Fibroblast of the aortic adventitia (primary cell): ENCODE measurements around the gene ZNF80. TPM values are rescaled to one million over a fixed set of nuclear protein-coding genes. Genes with fewer than 3 reads are reported as not detected.

Experiments used
- DNase-seq: peaks from one replicate; pipeline ENCODE4 v3.0.0-alpha.2; 2010; ENCODE audit warnings: low read depth
- H3K4me3 ChIP-seq: 2 replicates; pipeline ENCODE4 v1.5.1; 2011; ENCODE audit warnings: low read depth, mild to moderate bottlenecking, control low read depth, low read length, moderate library complexity
- total RNA-seq: library from RNA; depleted of rRNA; stranded (reverse); fragments of >200 nt; gene quantifications from 2 replicates; pipeline ENCODE4 v1.2.3, GENCODE V29; 2012; ENCODE audit warnings: low replicate concordance
- TF ChIP-seq, protein P1 (sequence below): IDR thresholded peaks from 2 replicates; pipeline ENCODE4 v1.5.1; 2011; ENCODE audit warnings: mild to moderate bottlenecking, low read length, control low read depth, inconsistent platforms; ENCODE audit not compliant: insufficient read depth

The ZNF80 gene
- total RNA-seq, 1 donor, result not detected

DNA sequence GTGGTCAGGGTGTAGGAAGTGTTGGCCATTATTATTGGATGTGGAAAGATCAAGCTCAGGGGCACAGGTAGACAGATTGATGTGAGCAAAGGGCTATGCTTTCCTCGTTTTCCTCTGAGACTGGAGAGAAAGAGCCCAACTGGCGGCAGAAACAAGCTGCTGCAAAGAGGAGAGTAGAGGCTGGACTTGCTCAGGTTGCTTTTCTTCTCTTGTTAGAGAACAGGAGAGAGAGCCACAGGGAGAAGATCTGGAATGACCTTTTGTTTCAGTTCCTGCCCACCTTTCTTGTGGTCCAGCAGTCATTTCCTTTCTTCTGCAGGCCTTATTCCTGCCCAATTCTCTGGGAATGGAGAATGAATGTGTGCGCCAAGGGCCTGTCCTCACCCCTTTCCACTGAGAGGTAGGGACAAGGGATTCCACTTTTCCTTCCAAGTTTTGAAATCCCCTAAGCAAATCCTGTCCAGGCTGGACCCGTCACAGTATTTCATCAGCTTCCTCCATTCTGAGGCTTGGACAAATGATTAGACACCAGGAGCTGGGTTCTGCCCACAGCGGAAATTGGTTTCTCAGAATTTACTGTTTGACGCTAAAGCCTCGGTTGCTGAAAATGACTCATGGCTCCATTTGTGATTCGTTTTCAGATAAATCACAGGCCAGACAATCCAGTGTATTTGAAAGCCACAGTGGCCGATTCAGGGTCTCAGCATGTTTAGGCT, 16.1 kb downstream of the ZNF80 start:
- peak; percentile 63 for DNase-seq
- TF ChIP-seq, protein P1, sequence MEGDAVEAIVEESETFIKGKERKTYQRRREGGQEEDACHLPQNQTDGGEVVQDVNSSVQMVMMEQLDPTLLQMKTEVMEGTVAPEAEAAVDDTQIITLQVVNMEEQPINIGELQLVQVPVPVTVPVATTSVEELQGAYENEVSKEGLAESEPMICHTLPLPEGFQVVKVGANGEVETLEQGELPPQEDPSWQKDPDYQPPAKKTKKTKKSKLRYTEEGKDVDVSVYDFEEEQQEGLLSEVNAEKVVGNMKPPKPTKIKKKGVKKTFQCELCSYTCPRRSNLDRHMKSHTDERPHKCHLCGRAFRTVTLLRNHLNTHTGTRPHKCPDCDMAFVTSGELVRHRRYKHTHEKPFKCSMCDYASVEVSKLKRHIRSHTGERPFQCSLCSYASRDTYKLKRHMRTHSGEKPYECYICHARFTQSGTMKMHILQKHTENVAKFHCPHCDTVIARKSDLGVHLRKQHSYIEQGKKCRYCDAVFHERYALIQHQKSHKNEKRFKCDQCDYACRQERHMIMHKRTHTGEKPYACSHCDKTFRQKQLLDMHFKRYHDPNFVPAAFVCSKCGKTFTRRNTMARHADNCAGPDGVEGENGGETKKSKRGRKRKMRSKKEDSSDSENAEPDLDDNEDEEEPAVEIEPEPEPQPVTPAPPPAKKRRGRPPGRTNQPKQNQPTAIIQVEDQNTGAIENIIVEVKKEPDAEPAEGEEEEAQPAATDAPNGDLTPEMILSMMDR, result no peak
- no peak overlapping the region for H3K4me3 ChIP-seq

DNA sequence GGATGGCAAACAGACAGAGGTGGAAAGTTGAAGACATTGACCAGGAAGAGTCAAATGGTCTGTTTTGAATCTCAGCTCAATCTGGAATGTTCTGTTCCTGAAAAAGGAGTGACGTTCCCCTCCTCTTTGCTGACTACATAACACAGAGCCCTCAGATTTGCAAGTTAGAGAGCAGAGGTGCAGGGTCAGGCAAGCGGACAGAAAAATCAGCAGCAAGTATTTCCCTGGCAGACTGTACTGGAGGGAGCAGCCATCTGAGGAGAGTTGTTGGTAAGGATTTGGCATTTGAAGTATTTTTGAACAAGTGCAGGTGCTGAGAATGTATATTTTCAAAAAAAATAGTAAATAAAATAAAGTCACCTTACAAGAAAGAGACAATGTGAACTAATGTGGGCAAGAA, 17.6 kb downstream of the ZNF80 start:
- TF ChIP-seq, protein P1, result no peak
- H3K4me3 ChIP-seq, result no peak overlapping the region
- no peak for DNase-seq

DNA sequence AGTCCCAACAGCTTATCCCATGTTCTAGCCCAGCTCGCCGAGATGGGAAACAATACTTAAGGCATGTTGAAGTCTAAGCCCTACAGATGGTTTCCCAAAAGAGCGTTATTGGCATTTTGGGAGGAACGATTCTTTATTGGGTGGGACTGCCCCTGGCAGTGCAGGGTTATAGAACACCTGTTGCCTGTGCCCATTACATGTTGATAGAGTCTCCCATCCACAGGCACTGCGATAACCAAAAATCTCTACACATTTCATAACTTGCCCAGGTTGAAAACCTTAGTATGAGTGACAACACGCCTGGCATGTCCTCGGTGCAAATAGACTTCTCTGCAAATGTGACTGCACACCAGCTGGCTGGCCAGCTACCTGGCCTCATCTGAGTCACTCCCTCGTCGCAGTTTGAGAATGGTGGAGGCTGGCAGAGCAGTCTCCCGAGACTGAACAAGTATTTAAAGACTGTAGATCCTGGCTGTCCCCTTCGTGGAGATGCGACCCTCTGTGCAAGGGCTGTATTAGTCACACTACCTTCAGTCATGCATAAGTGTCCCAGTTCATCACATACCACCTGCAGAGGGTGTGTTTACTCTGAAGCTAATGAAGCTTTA, 18.7 kb downstream of the ZNF80 start:
- TF ChIP-seq, protein P1, result no peak
- DNase-seq, result no peak
- H3K4me3 ChIP-seq, result no peak overlapping the region

DNA sequence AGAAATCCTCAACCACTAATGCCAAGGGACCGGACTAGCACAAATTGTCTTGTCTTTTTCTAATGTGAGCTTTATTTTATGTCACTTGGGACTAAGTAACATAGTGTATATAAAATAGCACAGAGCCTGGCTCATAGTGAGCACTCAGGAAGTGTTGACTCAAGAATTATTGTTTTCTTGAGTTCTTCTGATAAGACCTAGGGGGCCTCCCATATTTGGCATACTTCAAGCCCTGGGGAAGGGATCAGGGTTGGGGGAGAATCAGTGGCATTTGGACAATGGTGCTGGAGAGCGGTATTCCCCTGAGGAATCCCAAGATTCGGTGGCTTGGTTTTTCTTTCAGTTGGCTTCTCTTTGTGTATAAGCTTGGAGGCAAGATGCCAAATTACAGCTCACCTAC, 19.4 kb downstream of the ZNF80 start:
- no peak overlapping the region for H3K4me3 ChIP-seq
- TF ChIP-seq, protein P1, result no peak
- DNase-seq, result peak; percentile 41

DNA sequence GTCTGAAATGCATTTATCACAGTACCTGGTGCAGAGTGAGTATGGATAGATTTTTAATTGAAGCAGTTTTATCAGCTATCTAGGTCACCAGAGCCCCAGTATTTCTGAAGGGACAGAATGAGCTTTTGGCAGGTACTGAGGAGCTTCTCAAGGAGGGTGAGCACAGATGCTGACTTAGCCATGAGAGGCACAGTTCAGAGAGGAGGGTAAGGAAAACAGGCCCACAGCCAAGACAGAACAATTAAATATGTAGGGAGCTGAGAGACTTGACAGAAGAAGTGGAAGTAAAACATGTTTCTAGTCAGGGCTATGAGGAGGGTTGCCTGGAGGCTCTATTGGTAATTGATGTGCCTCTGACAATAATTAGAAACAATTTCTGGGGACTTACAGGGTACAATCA, 20.1 kb downstream of the ZNF80 start:
- no peak overlapping the region for H3K4me3 ChIP-seq
- peak; percentile 33 for DNase-seq
- TF ChIP-seq, protein P1, result no peak

DNA sequence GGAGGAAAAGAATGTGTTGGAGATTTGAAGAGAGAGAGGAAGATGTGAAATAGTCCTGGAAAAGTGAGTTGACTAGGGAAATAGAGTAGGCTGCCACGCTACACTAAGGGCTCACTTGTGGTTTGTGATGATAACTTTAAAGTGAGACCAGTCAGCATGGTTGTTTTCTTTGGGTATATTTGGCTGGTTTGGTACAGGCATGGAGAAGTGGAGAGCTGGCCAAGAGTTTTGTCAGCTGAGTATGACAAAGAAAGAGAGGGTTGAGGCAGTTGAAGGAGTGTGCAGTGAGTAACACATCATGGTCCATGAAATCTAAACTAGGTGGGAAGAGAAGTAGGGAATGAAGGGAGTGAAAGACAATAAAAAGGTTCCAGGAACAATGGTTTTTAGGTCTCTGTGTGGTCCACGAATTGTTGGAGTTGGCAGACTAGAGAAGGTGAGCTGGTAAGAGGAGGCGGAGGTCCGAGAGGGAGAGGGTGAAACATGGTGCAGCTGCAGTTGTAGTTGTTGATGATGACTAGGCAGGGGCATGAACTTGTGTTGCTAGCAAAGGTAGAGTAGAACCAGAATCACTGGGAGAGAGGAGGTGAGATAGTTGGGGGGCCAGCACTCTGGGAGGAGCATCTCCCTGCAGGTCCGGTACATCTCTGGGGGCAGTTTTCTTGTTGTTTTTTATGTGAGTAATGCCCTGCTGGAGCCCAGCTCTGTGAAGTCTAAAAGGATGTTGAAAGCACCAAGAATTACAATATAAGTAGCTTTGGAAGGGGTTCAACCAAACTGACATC, 21.0 kb downstream of the ZNF80 start:
- TF ChIP-seq, protein P1, result no peak
- no peak overlapping the region for H3K4me3 ChIP-seq
- peak; percentile 85 for DNase-seq
